ENCODE data around the gene STAMBPL1. TPM values are rescaled to one million over a fixed set of nuclear protein-coding genes. Genes with fewer than 3 reads are reported as not detected.

The STAMBPL1 gene
- total RNA-seq, 1 donor from 2014 or later, result 1.5 TPM

GRCh38 chr10:88920198-88920597, 40.2 kb downstream of the STAMBPL1 start:
- TF ChIP-seq CTCF (IDR thresholded peaks at IDR 0.05; ENCODE audit: insufficient read depth, low read depth, low read length), result no peak
- TF ChIP-seq EZH2 (IDR thresholded peaks at IDR 0.05; ENCODE audit: insufficient read depth, low read length), result no peak
- Mint-ChIP-seq H3K27ac (ENCODE audit: unreplicated experiment) (no peak overlapping the region), H3K4me1 (ENCODE audit: low read depth, unreplicated experiment) (peaks cover 2% of the 10 kb centered on the region), H3K27me3 (ENCODE audit: low read depth, unreplicated experiment) (no peaks in the 10 kb centered on the region), H3K36me3 (ENCODE audit: low read depth, unreplicated experiment) (no peaks in the 10 kb centered on the region), H3K4me3 (ENCODE audit: unreplicated experiment) (no peak overlapping the region), H3K9me3 (ENCODE audit: unreplicated experiment) (no peaks in the 10 kb centered on the region)
- no peak for DNase-seq (ENCODE audit: low read depth)
- FAIRE-seq, result no peak
- H3K79me2 ChIP-seq (ENCODE audit: insufficient read depth, low read length), result no peaks in the 10 kb centered on the region
- no peak overlapping the region for H3K9ac ChIP-seq (ENCODE audit: low read length)
- no peak overlapping the region for H3K27ac ChIP-seq (ENCODE audit: low read depth, low read length)
- no peak overlapping the region for H3K4me2 ChIP-seq (ENCODE audit: low read length)
- H3K36me3 ChIP-seq (ENCODE audit: insufficient read depth, low read length), result no peaks in the 10 kb centered on the region
- H3K4me1 ChIP-seq (ENCODE audit: insufficient read depth, low read length), result no peaks in the 10 kb centered on the region
- H3K27me3 ChIP-seq (ENCODE audit: insufficient read depth, low read length), result no peaks in the 10 kb centered on the region
- no peaks in the 10 kb centered on the region for H4K20me1 ChIP-seq (ENCODE audit: insufficient read depth, low read length)
- no peak overlapping the region for H3K4me3 ChIP-seq (ENCODE audit: insufficient read depth, low read depth, low read length)
- H2AFZ ChIP-seq (ENCODE audit: low read depth, low read length), result no peak overlapping the region
- no peaks in the 10 kb centered on the region for H3K9me3 ChIP-seq (ENCODE audit: insufficient read depth, low read depth, low read length)

- Histone ChIP-seq H4K20me1 (ENCODE audit: insufficient read depth, low read length) (no peaks in the 10 kb centered on the region), H3K4me2 (ENCODE audit: low read length) (no peak overlapping the region)
- no peak overlapping the region for H3K27ac Mint-ChIP-seq (ENCODE audit: unreplicated experiment)
Measured at GRCh38 chr10:88920986-88921593, 41.0 kb downstream of the STAMBPL1 start.

More at GRCh38 chr10:88920986-88921593, 41.0 kb downstream of the STAMBPL1 start:
- Mint-ChIP-seq H3K4me1 (ENCODE audit: low read depth, unreplicated experiment) (peaks cover 2% of the 10 kb centered on the region), H3K27me3 (ENCODE audit: low read depth, unreplicated experiment) (no peaks in the 10 kb centered on the region), H3K36me3 (ENCODE audit: low read depth, unreplicated experiment) (no peaks in the 10 kb centered on the region), H3K4me3 (ENCODE audit: unreplicated experiment) (no peak overlapping the region), H3K9me3 (ENCODE audit: unreplicated experiment) (peaks cover 2% of the 10 kb centered on the region)
- no peaks in the 10 kb centered on the region for H3K79me2 ChIP-seq (ENCODE audit: insufficient read depth, low read length)
- no peak overlapping the region for H3K4me3 ChIP-seq (ENCODE audit: insufficient read depth, low read depth, low read length)
- TF ChIP-seq EZH2 (IDR thresholded peaks at IDR 0.05; ENCODE audit: insufficient read depth, low read length) (no peak), CTCF (IDR thresholded peaks at IDR 0.05; ENCODE audit: insufficient read depth, low read depth, low read length) (no peak)
- H3K36me3 ChIP-seq (ENCODE audit: insufficient read depth, low read length), result no peaks in the 10 kb centered on the region
- DNase-seq (ENCODE audit: low read depth) (peak; percentile 49), FAIRE-seq (no peak)
- H3K27me3 ChIP-seq (ENCODE audit: insufficient read depth, low read length), result no peaks in the 10 kb centered on the region
- no peak overlapping the region for H2AFZ ChIP-seq (ENCODE audit: low read depth, low read length)
- no peak overlapping the region for H3K27ac ChIP-seq (ENCODE audit: low read depth, low read length)
- H3K9me3 ChIP-seq (ENCODE audit: insufficient read depth, low read depth, low read length), result no peaks in the 10 kb centered on the region
- no peaks in the 10 kb centered on the region for H3K4me1 ChIP-seq (ENCODE audit: insufficient read depth, low read length)
- no peak overlapping the region for H3K9ac ChIP-seq (ENCODE audit: low read length)

Data from astrocyte (in vitro differentiated cells and primary cell).